GM23338 (cell line): ENCODE results near the gene RTN4RL2. TPM values are rescaled to one million over a fixed set of nuclear protein-coding genes. Genes with fewer than 3 reads are reported as not detected.

Experiments used
- ATAC-seq: fragments of 200-7000 bp; cut with Tn5 transposase; 3 replicates; pipeline ENCODE4 v1.9.1; 2020
- DNase-seq: peaks from one replicate; pipeline ENCODE4 v3.0.0-alpha.2; 2015; ENCODE audit warnings: low spot score
- H2AFZ ChIP-seq: fragments of 200-600 bp; sonication (generic); 2 replicates; pipeline ENCODE4 v1.8.0; 2016; ENCODE audit warnings: antibody characterized with exemption, mild to moderate bottlenecking, moderate library complexity
- H3F3A ChIP-seq: fragments of 200-600 bp; sonication (generic); replicated peaks from 2 replicates; pipeline ENCODE4 v1.8.0; 2017; ENCODE audit warnings: antibody characterized with exemption, mixed run types, low read depth
- H3K27ac ChIP-seq: fragments of 200-600 bp; sonication (generic); 2 replicates; pipeline ENCODE4 v1.6.1; 2016; ENCODE audit warnings: low read depth
- H3K27me3 ChIP-seq: fragments of 200-600 bp; sonication (generic); 2 replicates; pipeline ENCODE4 v1.8.0; 2016; ENCODE audit warnings: mild to moderate bottlenecking, mixed run types, moderate library complexity; ENCODE audit not compliant: insufficient read depth
- H3K36me3 ChIP-seq: fragments of 200-600 bp; sonication (generic); 2 replicates; pipeline ENCODE4 v1.8.0; 2016; ENCODE audit warnings: mild to moderate bottlenecking; ENCODE audit not compliant: insufficient read depth
- H3K4me1 ChIP-seq: fragments of 200-600 bp; sonication (generic); 2 replicates; pipeline ENCODE4 v1.8.0; 2016; ENCODE audit warnings: mild to moderate bottlenecking, moderate library complexity; ENCODE audit not compliant: insufficient read depth
- H3K4me2 ChIP-seq: fragments of 200-600 bp; sonication (generic); 2 replicates; pipeline ENCODE4 v1.7.1; 2017; ENCODE audit warnings: mixed run types
- H3K4me3 ChIP-seq: fragments of 200-600 bp; sonication (generic); 2 replicates; pipeline ENCODE4 v1.6.1; 2016; ENCODE audit warnings: mixed run types
- H3K79me2 ChIP-seq: fragments of 200-600 bp; sonication (generic); replicated peaks from 2 replicates; pipeline ENCODE4 v1.8.0; 2017; ENCODE audit warnings: mild to moderate bottlenecking; ENCODE audit not compliant: insufficient read depth
- H3K9me2 ChIP-seq: fragments of 200-600 bp; sonication (generic); 2 replicates; pipeline ENCODE4 v1.8.0; 2017; ENCODE audit not compliant: insufficient read depth
- H4K20me1 ChIP-seq: fragments of 200-600 bp; sonication (generic); replicated peaks from 2 replicates; pipeline ENCODE4 v1.8.0; 2017; ENCODE audit warnings: mild to moderate bottlenecking; ENCODE audit not compliant: insufficient read depth
- H3K27ac Mint-ChIP-seq: 2 replicates; pipeline ENCODE4 v1.8.0; 2020; ENCODE audit warnings: inconsistent platforms, mild to moderate bottlenecking, moderate library complexity, mixed read lengths
- H3K27me3 Mint-ChIP-seq: 3 replicates; pipeline ENCODE4 v1.8.0; 2022; ENCODE audit warnings: low read depth, mild to moderate bottlenecking, moderate library complexity, mixed read lengths, inconsistent platforms; ENCODE audit not compliant: insufficient read depth, poor library complexity
- H3K36me3 Mint-ChIP-seq: 3 replicates; pipeline ENCODE4 v1.8.0; 2021; ENCODE audit warnings: low read depth, mild to moderate bottlenecking, inconsistent platforms, moderate library complexity, mixed read lengths
- H3K4me1 Mint-ChIP-seq: 3 replicates; pipeline ENCODE4 v1.8.0; 2020; ENCODE audit warnings: mild to moderate bottlenecking, inconsistent platforms, mixed read lengths
- H3K4me3 Mint-ChIP-seq: 3 replicates; pipeline ENCODE4 v1.8.0; 2021; ENCODE audit warnings: moderate library complexity, mild to moderate bottlenecking, inconsistent platforms, mixed read lengths
- H3K9me3 Mint-ChIP-seq: 3 replicates; pipeline ENCODE4 v1.8.0; 2020; ENCODE audit warnings: moderate library complexity, mild to moderate bottlenecking, inconsistent platforms, mixed read lengths
- EZH2 ChIP-seq: fragments of 200-600 bp; sonication (generic); IDR thresholded peaks from one replicate; pipeline ENCODE4 v1.8.0; 2017; ENCODE audit warnings: antibody characterized with exemption, mild to moderate bottlenecking, low read depth; ENCODE audit not compliant: unreplicated experiment
- JUNB ChIP-seq: IDR thresholded peaks from one replicate; pipeline ENCODE4 v1.6.1; 2016; ENCODE audit warnings: antibody characterized with exemption; ENCODE audit not compliant: unreplicated experiment
- POLR2AphosphoS5 ChIP-seq: IDR thresholded peaks from 2 replicates; pipeline ENCODE4 v1.6.1; 2016; ENCODE audit warnings: antibody characterized with exemption, low read depth
- polyA plus RNA-seq: library from polyadenylated mRNA; unstranded; fragments of >200 nt; fragmentation: Nextera tagmentation; extraction: Ambion mirVana; gene quantifications from 2 replicates; pipeline ENCODE4 v1.2.1, GENCODE V29; 2016
- total RNA-seq: library from RNA; depleted of rRNA; stranded (reverse); fragments of >200 nt; shearing (Covaris generic); gene quantifications from 2 replicates; pipeline ENCODE4 v1.2.3, GENCODE V29; 2014
- TF ChIP-seq, protein P1 (sequence below): fragments of 250-450 bp; sonication (Bioruptor Pico); IDR thresholded peaks from 2 replicates; pipeline ENCODE4 v1.5.0; 2020; ENCODE audit warnings: mild to moderate bottlenecking, moderate library complexity
- TF ChIP-seq, protein P2 (sequence below): IDR thresholded peaks from one replicate; pipeline ENCODE4 v1.6.1; 2018; ENCODE audit warnings: antibody characterized with exemption; ENCODE audit not compliant: unreplicated experiment

RTN4RL2 gene
- total and polyA plus RNA-seq, 2 experiments from 2014 or later: 13.9 to 15.9 TPM

DNA sequence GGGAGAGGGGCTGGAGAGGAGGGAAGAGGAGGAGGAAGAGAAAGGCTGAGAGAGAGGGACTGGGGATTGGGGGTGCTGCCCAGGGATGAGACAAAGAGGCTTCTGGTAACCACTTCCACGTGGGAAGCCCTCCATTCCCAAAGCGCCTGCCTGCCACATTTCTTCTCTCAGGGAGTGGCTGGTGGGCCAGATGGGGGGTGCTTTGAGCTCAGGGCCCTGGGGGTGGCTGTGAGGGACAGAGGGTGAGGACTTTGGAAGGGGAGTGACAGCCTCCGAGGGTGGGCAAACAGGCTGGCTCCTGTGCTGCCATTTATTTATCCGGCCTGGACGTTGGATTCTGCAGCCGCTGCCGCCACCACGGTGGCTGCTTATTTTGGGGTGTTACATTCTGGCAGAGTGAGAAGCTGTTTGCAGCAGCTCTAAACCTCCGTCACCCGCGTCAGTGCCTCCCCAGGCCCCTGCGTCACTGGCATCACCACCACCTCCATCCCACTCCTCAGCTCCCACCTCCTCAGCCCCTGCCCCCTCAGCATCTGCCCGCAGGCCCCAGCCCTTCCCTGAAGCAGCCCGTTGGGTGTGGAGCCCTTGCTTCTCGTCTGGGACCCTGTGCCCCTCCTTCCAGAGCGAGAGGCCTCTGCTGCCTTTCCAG is 1.6 kb downstream of the RTN4RL2 start (continued):
- TF ChIP-seq, protein P1, sequence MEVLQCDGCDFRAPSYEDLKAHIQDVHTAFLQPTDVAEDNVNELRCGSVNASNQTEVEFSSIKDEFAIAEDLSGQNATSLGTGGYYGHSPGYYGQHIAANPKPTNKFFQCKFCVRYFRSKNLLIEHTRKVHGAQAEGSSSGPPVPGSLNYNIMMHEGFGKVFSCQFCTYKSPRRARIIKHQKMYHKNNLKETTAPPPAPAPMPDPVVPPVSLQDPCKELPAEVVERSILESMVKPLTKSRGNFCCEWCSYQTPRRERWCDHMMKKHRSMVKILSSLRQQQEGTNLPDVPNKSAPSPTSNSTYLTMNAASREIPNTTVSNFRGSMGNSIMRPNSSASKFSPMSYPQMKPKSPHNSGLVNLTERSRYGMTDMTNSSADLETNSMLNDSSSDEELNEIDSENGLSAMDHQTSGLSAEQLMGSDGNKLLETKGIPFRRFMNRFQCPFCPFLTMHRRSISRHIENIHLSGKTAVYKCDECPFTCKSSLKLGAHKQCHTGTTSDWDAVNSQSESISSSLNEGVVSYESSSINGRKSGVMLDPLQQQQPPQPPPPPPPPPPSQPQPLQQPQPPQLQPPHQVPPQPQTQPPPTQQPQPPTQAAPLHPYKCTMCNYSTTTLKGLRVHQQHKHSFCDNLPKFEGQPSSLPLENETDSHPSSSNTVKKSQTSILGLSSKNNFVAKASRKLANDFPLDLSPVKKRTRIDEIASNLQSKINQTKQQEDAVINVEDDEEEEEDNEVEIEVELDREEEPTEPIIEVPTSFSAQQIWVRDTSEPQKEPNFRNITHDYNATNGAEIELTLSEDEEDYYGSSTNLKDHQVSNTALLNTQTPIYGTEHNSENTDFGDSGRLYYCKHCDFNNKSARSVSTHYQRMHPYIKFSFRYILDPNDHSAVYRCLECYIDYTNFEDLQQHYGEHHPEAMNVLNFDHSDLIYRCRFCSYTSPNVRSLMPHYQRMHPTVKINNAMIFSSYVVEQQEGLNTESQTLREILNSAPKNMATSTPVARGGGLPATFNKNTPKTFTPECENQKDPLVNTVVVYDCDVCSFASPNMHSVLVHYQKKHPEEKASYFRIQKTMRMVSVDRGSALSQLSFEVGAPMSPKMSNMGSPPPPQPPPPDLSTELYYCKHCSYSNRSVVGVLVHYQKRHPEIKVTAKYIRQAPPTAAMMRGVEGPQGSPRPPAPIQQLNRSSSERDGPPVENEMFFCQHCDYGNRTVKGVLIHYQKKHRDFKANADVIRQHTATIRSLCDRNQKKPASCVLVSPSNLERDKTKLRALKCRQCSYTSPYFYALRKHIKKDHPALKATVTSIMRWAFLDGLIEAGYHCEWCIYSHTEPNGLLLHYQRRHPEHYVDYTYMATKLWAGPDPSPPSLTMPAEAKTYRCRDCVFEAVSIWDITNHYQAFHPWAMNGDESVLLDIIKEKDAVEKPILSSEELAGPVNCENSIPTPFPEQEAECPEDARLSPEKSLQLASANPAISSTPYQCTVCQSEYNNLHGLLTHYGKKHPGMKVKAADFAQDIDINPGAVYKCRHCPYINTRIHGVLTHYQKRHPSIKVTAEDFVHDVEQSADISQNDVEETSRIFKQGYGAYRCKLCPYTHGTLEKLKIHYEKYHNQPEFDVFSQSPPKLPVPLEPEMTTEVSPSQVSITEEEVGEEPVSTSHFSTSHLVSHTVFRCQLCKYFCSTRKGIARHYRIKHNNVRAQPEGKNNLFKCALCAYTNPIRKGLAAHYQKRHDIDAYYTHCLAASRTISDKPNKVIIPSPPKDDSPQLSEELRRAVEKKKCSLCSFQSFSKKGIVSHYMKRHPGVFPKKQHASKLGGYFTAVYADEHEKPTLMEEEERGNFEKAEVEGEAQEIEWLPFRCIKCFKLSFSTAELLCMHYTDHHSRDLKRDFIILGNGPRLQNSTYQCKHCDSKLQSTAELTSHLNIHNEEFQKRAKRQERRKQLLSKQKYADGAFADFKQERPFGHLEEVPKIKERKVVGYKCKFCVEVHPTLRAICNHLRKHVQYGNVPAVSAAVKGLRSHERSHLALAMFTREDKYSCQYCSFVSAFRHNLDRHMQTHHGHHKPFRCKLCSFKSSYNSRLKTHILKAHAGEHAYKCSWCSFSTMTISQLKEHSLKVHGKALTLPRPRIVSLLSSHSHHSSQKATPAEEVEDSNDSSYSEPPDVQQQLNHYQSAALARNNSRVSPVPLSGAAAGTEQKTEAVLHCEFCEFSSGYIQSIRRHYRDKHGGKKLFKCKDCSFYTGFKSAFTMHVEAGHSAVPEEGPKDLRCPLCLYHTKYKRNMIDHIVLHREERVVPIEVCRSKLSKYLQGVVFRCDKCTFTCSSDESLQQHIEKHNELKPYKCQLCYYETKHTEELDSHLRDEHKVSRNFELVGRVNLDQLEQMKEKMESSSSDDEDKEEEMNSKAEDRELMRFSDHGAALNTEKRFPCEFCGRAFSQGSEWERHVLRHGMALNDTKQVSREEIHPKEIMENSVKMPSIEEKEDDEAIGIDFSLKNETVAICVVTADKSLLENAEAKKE: no peak

DNA sequence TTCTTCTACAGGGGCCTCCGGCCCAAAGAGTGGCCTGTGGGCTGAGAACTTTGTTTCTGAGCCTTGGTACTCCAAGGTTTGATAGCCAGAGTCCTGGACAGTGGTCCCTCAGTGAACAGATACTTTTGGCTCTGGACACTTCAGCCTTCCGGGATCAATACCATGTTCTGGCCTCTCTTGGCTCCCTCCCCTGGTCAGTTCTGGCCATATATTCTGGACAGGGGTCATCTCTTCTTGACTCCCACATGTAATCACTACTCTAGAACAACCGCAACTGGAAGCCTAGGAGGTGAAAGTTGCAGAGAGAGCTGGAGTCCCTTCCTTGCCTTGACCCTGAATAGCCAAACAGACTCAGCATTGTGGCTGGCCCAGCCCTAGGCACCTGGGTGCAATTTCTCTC is 2.3 kb downstream of the RTN4RL2 start:
- Histone ChIP-seq H3K79me2 (peaks cover 17% of the 10 kb centered on the region), H2AFZ (no peak overlapping the region), H3K9me2 (no peaks in the 10 kb centered on the region), H3K27me3 (peaks cover 35% of the 10 kb centered on the region), H3K4me3 (peak overlapping the region; percentile 93; the same call in 1 of the 2 replicates), H3K4me2 (peak overlapping the region; percentile 100), H3K36me3 (no peaks in the 10 kb centered on the region; the same call in 1 of the 2 replicates), H3K27ac (no peak overlapping the region), H4K20me1 (no peaks in the 10 kb centered on the region; the same call in 1 of the 2 replicates), H3F3A (0 out of 2 replicates have a peak, but pooled peaks cover 10% of the 10 kb centered on the region), H3K4me1 (peaks cover 42% of the 10 kb centered on the region)
- H3K27me3 Mint-ChIP-seq: peaks cover 49% of the 10 kb centered on the region
- DNase-seq: no peak
- peaks cover 12% of the 10 kb centered on the region; the same call in 2 of the 3 replicates for H3K36me3 Mint-ChIP-seq
- ATAC-seq: no peak
- H3K4me3 Mint-ChIP-seq: peak overlapping the region; percentile 85
- H3K27ac Mint-ChIP-seq: no peak overlapping the region
- peaks cover 51% of the 10 kb centered on the region for H3K4me1 Mint-ChIP-seq
- H3K9me3 Mint-ChIP-seq: no peaks in the 10 kb centered on the region; the same call in 1 of the 3 replicates
- TF ChIP-seq, protein P2, sequence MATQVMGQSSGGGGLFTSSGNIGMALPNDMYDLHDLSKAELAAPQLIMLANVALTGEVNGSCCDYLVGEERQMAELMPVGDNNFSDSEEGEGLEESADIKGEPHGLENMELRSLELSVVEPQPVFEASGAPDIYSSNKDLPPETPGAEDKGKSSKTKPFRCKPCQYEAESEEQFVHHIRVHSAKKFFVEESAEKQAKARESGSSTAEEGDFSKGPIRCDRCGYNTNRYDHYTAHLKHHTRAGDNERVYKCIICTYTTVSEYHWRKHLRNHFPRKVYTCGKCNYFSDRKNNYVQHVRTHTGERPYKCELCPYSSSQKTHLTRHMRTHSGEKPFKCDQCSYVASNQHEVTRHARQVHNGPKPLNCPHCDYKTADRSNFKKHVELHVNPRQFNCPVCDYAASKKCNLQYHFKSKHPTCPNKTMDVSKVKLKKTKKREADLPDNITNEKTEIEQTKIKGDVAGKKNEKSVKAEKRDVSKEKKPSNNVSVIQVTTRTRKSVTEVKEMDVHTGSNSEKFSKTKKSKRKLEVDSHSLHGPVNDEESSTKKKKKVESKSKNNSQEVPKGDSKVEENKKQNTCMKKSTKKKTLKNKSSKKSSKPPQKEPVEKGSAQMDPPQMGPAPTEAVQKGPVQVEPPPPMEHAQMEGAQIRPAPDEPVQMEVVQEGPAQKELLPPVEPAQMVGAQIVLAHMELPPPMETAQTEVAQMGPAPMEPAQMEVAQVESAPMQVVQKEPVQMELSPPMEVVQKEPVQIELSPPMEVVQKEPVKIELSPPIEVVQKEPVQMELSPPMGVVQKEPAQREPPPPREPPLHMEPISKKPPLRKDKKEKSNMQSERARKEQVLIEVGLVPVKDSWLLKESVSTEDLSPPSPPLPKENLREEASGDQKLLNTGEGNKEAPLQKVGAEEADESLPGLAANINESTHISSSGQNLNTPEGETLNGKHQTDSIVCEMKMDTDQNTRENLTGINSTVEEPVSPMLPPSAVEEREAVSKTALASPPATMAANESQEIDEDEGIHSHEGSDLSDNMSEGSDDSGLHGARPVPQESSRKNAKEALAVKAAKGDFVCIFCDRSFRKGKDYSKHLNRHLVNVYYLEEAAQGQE: no peak
- no peak for TF ChIP-seq POLR2AphosphoS5
- TF ChIP-seq JUNB: no peak
- no peak for TF ChIP-seq EZH2
